ENCODE results near the gene PTH2R.
"Not testable (repeated sequence)": the region's sequence is repeated elsewhere in the genome, so short reads cannot be mapped to it uniquely, and the experiment has no call there.

PTH2R gene

DNA sequence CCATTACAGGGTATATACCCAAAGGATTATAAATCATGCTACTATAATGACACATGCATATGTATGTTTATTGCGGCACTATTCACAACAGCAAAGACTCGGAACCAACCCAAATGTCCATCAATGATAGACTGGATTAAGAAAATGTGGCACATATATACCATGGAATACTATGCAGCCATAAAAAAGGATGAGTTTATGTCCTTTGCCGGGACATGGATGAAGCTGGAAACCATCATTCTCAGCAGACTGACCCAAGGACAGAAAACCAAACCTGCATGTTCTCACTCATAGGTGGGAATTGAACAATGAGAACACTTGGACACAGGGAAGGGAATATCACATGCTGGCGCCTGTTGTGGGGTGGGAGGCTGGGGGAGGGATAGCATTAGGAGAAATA is 9.8 kb upstream of the PTH2R start:
- not testable (repeated sequence) for FAIRE-seq

DNA sequence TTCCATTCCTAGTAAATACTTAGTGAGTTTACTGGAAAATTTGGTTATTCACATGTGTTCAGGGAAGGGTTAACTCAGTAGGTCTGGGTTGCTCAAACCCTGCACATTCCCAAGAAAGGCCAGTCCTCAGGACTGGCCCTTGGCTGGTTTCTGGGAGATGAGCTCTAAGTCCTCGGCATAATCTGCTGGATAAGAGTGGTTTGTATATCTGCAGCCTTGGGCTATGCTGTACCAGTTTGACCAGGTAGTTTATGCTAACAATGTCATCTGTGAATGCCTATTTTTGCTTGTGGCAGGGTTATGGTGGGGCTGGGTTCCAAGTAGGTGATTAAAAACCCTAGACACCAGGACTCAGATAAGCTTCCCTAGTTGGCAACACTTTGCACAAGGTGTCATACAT is 7.4 kb upstream of the PTH2R start:
- FAIRE-seq = no peak

DNA sequence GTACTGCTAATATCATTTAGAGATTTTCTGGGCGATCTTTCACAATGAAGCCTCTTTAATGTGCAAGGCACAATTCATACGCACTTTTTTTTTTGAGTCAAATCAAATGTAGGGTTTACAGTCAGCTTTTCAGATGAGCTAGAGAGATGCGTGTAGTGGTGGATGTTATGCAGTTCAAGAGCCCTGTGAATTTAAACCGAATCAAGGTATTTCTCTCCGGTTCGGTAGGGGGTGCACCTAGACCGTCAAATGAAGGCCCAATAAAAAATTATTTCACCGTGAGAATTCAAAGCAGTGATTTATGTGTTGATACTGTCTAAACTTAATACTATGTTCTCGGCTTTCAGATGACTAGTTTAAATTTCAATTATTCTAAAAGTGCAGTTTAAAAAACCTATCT is 1.1 kb downstream of the PTH2R start:
- peak; percentile 29 for FAIRE-seq

DNA sequence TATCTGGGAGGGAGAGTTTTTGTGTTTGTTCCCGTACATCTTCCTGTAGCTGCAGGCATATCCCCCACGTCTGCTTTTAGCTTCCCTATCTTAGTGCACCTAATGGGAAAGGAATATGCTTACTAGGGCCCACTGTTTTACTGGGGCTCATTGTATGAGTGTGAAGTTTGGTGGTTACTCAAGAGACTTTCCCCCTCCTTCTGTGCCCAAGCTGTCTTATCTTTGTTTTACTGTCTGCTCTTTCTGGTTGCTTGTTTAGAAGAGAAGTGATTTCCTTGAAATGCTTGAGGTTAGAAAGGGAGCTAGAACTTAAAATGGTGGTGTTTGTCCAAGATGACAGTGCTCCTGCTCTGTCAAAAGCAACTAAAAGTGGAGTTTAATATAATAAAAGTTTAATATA is 7.3 kb downstream of the PTH2R start:
- FAIRE-seq = no peak

DNA sequence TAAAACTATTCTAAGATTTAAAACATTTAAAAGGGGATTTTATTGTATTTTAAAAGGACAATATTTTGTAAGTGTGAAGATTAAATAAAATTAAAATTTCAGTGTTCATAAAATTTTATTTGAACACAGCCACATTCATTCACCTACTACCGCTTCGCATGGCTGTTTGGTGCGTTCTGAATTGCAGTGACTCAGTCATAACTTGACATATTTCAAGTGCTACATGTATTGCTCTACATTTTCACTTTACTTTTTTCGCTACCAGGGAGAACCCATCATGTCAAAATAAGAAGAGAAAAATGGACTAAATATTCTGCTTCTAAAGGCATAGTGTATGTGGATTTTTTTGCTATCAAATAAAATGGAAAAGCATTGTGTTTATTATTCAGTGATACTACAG is 8.7 kb downstream of the PTH2R start:
- no peak for FAIRE-seq

DNA sequence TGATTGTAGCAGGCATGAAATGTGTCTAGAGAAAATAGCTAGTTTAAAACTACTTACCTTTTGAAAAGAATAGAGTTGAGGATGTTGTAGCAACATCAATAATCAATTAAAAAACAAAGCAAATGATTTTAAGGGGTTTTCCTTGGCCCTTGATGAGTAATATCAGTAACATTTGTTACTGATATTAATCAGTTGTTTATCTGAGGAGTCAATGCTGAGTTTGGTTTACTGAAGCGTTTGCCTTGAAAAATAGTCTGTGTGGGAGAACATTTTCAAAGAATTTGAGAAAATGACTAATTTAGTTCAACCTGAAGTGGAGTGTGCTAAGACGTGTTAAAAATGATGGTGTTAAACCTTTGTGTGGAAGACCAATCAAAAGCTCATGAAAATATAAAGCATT is 9.3 kb downstream of the PTH2R start:
- no peak for FAIRE-seq

DNA sequence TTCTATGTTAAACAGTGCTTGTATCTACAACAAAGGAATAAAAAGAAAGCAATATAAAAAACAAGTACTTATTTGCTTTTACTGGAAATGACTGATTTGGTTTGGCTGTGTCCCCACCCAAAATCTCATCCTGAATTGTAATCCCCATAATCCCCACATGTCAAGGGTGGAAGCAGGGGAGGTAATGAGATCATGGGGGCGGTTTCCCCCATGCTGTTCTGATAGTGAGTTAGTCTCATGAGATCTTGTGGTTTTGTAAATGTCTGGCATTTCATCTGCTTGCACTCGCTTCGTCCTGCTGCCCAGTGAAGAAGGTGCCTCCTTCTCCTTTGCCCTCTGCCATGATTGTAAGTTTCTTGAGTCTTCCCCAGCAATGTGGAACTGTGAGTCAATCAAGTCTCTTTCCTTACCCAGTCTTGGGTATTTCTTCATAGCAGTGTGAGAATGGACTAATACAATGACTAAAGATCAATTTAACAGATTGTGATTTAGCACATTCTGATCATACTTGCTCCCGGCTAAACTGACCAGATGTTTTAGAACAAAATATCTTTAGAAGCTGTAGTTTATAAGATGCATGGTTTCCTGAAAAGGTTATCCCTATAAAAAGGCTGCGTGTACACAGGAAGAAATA is 19.9 kb downstream of the PTH2R start:
- no peak for FAIRE-seq

DNA sequence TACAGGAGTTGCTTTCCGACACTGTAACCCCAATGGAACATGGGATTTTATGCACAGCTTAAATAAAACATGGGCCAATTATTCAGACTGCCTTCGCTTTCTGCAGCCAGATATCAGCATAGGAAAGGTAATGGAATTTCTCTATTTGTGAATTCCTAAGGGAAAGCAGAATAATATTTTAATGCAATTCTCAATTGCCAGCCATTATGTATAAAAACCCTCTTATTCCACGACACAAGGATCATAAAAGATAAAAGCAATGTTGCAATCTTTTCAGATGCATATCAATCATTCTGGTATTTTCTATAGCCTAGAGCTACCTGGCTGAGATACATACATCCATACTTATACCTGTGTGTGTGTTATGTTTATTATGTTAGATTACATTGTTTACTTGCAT is 31.2 kb downstream of the PTH2R start:
- no peak for FAIRE-seq

DNA sequence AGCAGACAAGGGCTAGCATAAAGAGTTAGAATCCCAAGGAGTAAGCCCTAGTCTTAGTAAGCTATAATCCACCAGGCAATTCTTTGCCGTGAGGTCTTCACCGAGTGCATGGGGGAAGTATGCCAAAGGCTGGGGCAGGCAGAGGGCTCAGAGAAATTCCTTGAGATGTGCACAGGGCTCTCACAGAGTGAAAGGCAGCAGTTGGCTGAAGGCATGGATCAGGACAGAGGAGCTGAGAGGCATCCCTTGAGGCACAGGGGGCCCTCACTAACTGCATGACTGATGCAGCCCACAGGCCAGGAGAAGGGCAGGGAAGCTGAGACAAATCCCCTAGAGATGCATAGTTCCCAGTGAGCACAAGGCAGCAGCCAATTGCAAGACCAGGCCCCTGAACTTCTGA is 34.1 kb downstream of the PTH2R start:
- FAIRE-seq = no peak

DNA sequence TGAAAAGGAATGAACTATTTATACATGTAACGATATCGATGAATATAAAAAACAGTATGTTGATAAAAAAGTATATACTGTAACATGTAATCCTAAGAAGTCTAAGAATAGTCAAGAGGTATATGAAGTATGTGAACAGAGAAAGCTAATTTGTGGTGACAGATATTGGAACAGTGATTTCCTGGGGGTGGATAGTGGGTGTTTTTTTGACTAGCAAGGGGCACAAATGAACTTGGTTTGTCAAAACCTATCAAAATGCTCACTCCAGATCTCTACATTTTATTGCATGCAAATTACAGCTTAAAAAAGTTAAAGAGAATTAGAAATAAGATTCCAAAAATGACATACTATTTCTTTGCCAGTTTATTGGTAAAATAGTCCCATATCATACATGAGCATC is 35.4 kb downstream of the PTH2R start:
- no peak for FAIRE-seq

DNA sequence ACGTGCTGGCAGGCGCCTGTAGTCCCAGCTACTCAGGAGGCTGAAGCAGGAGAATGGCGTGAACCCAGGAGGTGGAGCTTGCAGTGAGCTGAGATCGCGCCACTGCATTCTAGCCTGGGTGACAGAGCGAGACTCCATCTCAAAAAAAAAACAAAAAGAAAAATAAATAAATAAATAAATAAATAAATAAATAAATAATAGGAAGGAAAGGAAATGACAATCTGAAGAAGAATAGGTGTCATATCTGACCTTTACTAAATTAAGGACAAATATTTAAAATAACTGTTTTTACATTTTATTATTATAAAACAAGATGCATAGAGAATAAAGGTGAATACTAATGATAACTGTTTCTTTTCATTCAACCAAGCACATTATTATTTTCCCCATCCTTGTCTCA is 40.9 kb downstream of the PTH2R start:
- FAIRE-seq = not testable (repeated sequence)

DNA sequence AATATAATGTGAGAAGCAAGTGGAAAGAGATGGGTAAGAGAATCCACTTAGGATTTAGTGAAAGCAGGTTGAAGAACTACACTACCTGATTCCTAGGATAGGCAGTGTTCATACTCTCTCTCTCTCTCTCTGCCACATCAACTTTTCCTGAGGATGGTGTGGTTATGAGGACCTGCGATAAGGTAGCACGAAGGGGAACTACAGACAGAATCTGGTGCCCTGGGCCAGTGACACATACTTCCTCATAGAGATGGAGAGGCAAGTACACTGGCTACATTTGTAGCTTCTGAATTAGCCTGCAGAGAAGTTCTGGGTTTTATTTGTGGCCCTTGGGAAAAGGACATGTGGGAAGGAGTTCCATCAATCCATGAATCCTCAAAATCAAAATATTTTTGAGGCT is 44.5 kb downstream of the PTH2R start:
- FAIRE-seq = no peak

DNA sequence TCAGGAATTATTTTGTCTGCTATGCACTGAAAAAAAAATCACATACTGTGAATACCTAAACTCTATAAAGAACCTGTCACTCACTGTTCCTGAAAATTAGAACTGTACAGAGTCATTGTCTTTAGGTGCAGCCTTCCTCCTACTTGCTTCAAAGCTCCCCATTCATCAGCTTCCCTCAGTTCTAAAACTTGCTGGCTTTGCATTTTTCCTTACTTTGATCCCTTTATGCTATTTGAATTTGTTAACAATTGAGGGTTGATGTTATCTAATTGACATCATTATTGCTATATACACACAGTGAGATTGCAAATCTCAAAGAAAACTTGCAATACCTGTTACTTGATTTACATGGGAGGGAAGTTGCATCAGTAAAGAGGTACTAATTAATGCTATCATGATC is 48.3 kb downstream of the PTH2R start:
- no peak for FAIRE-seq

DNA sequence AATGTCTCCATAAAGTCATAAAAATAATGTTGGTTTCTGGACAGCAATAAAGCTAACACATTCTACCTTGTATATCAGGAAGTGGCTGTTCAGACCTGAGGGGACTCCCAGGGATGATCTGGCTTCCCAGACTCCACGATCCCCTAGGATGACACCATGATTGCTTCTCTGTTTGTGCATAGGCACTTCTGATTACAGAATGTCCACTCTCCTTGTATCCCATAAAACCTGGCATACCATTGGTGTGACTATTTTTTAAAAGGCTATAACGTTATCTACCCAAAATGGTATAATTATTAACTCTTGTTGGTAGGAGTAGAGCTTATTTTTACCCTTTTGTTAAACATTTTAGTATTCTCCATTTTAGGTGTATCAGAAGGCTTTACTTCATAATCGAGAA is 57.1 kb downstream of the PTH2R start:
- FAIRE-seq = no peak

DNA sequence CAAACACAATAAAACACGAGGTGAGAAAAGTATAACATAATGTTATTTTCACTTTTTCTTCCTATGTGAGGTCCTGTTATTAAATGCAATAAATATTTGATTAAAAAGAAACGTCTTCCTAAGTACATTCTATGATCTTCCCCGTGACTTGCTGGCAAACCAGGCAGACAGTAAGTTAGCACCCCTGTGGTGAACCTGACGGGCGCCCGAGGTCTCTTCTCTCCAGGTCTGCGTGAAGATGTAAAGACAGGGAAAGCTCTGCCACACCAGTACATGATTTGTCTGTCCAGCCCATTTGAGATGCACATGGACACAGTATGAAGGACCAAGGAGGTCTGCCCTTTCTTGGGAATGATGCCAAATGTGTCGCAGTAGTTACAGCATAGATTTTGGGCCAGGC is 57.6 kb downstream of the PTH2R start:
- no peak for FAIRE-seq

DNA sequence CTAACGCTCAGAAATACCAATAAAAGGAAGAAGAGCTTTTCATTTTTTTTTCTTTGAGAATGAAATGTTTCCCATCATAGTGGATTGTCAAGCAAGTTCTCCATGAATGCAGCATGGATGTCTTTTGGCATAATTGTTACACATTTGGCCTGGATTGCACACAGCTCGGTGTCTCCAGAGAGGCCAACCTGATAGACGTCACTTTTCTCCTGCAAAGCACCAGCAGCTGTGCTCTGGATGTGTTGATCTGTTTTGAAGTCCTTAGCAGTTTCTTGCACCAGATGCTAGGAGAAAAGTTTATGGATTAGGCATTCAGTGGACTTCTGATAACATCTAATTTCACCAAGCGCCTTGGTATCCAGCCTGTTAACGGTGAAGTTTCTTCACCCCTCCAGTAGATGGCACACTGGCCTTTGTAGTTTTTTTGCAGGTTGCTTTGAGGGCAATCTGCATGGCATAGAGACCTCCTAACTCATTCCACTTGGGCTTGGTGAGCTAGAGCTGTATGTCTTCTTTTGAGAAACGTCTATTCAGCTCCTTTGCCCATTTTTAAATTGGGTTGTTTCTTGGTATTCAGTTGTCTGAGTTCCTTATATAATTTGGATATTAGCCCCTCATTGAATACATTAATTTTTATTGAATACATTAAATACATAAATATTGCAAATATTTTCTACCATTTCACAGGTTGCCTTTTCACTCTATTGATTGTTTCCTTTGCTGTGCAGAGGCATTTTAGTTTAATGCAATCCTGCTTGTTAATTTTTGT is 59.7 kb downstream of the PTH2R start:
- FAIRE-seq = no peak

DNA sequence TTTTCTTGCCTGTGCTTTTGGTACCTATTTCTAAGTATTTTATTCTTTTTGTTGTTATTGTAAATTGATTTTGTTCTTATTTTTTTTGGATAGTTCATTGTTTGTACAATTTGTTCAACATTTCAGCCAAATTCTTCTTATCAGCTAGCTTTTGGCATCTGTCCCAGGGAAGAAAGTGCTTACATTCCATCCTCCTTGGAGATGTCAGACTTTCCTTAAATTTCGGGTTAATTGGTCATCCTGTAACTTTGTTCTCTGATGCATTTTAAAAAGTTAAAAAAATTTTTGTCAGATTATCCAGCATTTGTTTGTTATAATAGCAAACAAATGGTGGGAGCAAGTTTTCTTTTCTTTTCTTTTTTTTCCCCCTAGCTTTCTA is 60.3 kb downstream of the PTH2R start:
- peak; percentile 46 for FAIRE-seq

DNA sequence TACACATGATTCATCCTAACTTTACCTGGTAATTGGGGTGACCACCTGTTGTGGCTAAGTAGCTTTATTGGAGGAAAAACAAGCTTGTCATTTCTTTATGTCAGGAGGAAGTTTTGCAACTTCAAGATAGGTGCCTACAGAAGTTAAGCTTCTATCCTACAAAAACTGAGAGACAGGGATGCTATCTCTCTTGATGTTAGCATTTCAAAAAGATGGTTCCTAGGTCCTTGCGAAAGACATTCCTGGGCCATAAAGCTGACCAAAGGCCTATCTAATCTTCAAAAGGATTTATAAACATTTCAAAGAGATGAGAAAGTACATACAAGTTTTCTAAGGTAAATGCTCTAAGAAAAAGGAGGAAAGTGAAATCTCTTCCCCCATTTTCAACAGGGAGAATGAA is 61.0 kb downstream of the PTH2R start:
- FAIRE-seq = no peak

DNA sequence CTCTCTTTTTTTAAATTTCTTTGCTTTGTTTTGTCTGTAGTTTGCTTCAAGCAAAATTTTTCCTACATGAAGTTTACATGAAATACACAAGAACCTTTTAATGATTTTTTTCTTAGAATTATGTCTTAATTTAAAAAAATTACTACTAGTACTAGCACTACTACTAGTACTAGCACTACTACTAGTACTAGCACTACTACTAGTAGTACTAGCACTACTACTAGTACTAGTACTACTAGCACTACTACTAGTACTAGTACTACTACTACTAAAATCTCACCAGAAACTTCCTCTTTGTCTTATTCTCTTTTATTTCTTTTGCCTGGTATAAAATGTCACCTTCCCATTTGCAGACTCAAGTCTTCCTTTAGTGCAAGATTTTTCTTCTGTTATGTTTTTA is 71.1 kb downstream of the PTH2R start:
- no peak for FAIRE-seq

DNA sequence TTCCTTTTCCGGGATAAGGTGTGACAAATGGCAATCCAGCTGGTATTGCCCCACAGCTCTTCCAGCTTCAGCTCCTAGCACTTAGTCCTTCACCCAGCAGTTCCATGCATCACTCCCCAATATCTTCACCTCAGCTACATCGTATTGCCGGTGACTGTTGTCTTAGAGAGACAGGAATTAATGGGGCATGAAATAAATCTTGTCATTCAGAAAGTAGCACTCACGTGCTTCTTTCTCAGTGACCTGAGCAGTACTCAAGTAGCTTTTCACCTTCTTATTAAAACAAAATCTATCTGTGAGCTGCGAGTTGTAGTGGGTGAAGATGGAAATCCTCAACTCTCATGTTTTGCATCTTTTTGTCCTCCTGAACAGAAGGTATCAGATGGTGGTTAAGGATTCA is 72.8 kb downstream of the PTH2R start:
- no peak for FAIRE-seq

DNA sequence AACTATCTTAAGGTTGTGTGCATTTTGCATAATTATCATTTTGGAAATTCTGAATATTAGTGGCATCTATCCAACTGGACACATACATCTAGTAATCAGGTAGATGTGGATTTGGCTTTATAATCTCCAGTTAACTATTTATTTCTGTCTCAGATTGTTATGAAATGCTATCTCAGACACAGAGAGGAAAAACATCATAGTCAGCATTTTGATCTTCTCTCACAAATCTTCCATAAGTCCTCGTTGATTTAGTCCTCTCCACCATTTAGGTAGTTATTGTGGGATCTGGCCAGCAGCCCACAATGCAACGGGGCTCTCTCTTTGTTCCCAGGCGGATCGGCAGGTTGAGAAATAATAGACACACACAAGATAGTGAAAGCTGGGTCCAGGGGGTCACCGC is 75.4 kb downstream of the PTH2R start:
- FAIRE-seq = not testable (repeated sequence)

DNA sequence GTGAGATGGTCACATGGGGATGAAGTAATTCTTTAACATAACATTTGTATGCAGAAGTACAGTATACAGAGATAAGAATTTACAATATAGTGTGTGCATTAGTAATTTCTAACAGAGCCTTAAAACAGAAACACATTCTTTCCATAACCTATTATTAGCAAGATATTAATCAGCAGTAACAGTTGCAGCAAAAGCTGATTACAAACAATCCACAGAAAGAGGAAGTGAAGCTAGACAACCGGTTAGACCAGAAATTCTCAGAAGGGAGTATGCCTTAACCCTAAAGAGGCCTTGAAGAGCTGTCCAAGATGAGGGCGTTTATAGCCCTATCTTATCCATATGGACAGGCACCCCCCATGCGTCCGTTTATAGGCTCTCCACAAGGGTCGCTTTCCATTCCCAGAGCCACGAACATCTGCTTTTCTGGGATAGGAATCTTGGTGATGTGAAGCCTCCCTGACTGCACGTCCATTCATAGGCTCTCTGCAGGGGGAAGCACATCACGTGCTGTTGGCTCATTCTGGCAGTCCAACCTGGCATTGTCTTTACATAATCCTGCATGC is 75.9 kb downstream of the PTH2R start:
- not testable (repeated sequence) for FAIRE-seq

DNA sequence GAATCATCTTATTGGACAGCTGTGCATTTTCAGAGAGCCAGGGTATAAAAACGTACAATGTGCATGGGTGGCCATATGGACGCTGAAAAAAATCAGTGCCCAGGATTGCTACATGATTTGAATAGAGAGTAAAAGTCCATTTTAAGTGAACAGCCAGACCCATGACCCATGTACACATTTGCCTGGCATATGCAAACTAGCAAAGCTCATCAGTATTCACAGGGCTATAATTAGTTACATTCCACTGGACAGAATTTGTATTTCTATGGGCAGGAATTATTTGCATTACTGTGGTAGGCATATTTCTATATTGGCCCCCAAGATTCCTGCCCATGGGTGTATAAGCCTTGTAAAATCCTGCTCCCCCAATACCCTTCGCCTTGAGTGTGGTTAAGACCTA is 78.8 kb downstream of the PTH2R start:
- FAIRE-seq = no peak
